Astrocyte of the spinal cord (primary cell): ENCODE data around the gene SLC52A3.

Experiments used
- DNase-seq: peaks from one replicate; pipeline ENCODE4 v3.0.0; 2011; ENCODE audit warnings: low read depth, low spot score
- H3K4me3 ChIP-seq: 2 replicates; pipeline ENCODE4 v1.5.1; 2011; ENCODE audit warnings: low read depth, mild to moderate bottlenecking, low read length, moderate library complexity
- in situ Hi-C: cut with HindIII; loops from 2 replicates; pipeline ENCODE4 v1.10.0; 2017; ENCODE audit warnings: low sequenced_read_pairs
- TF ChIP-seq, protein P1 (sequence below): IDR thresholded peaks from 2 replicates; pipeline ENCODE4 v1.5.1; 2012; ENCODE audit warnings: low read depth, mild to moderate bottlenecking, low read length, inconsistent platforms

The SLC52A3 gene

DNA sequence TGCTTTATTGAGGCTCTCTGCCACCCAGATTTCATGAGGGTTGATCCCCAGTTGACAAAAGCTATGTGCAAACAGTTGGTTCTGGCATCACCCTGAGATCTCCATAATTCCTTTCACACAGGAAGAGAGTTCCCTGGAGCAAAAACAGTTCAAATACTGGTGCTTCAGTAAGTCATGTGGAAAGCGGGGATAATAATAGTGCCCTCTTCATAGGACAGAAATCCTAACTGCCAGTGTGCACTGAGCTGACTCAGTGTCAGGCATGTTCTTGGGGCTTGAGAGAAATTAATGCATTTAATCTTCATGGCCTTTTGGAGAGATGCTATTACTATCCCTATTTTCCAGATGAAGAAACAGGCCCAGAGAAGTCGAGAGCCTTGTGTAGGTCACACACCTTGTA lies 7.9 kb upstream of the SLC52A3 start:
- DNase-seq = no peak
- H3K4me3 ChIP-seq = no peak overlapping the region
- TF ChIP-seq, protein P1, sequence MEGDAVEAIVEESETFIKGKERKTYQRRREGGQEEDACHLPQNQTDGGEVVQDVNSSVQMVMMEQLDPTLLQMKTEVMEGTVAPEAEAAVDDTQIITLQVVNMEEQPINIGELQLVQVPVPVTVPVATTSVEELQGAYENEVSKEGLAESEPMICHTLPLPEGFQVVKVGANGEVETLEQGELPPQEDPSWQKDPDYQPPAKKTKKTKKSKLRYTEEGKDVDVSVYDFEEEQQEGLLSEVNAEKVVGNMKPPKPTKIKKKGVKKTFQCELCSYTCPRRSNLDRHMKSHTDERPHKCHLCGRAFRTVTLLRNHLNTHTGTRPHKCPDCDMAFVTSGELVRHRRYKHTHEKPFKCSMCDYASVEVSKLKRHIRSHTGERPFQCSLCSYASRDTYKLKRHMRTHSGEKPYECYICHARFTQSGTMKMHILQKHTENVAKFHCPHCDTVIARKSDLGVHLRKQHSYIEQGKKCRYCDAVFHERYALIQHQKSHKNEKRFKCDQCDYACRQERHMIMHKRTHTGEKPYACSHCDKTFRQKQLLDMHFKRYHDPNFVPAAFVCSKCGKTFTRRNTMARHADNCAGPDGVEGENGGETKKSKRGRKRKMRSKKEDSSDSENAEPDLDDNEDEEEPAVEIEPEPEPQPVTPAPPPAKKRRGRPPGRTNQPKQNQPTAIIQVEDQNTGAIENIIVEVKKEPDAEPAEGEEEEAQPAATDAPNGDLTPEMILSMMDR = no peak
- in situ Hi-C loops = no loop called here

DNA sequence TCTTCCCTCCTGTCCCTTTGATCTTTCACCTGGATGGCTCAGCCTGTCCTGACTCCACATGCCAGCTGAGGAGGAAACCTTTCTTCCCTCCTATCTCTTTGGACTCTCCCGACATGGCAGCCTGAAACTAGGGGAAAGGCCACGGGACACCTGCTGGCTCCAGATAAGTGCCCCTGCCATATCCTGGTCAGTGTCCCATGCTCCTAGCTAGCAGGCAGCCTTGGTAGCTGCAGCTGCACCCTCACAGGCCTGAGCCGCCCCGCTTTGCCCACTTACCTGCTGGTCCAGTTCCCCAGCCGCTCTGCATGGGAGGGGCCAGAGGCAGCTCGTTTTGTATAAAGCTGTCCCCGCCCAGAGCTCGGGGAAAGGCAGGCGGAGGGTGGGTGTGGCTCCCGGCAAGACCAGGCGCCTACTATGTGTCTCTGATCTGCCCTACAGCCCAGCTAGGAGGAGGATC lies 7.4 kb upstream of the SLC52A3 start:
- no peak for DNase-seq
- TF ChIP-seq, protein P1 = no peak
- no peak overlapping the region for H3K4me3 ChIP-seq
- in situ Hi-C loops = no loop called here

DNA sequence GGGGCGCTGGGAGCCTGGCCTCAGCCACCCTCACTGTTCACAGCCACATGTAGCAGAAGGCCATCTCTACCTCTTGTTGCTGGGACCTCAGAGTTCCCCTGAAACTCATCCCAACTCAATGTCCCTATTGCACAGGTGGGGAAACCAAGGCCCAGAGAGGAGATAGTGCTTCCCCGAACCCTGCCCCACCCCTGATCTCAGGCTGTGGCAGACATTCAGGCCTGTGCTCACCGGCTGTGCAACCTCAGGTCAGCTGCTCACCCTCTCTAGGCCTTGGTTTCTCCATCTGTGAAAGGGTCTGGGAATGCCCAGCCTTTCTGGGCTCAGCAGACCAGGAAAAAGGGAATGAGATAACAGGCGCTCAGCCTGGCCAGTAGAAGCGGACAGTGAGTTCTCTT lies 6.4 kb upstream of the SLC52A3 start:
- in situ Hi-C loops = no loop called here
- TF ChIP-seq, protein P1 = no peak
- no peak overlapping the region for H3K4me3 ChIP-seq
- DNase-seq = no peak

DNA sequence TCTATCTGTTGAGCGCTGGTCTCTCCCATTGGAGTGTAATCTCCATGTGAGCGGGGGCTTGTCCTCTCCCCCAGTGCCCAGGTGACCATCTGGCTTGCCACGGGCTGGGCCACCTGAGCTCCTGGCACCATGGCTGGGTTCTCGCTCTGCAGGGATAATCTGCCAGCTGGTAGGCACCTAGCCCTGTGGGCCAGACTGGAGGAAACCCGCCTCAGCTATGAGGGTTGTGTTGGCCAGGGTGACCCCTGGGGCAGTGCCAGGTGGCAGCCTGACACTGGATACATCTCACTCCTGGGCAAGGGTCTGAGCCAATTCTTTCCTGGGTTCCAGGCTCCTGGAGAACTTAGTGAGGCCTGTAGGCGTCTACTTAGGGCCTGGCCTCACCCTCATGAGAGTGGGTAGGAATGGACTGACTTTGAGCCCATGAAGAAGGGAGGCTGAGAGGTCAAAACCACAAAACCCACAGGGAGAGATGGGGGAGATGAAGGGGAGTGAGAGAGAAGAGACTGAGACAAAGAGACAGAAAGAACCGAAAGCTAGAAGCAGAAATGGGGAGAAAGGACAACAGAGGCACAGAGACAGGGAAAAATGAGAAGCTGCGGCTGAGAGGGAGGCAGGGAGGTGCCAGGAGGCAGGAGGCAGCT lies 5.8 kb upstream of the SLC52A3 start:
- TF ChIP-seq, protein P1 = no peak
- in situ Hi-C loops = no loop called here
- no peak for DNase-seq
- no peak overlapping the region for H3K4me3 ChIP-seq

DNA sequence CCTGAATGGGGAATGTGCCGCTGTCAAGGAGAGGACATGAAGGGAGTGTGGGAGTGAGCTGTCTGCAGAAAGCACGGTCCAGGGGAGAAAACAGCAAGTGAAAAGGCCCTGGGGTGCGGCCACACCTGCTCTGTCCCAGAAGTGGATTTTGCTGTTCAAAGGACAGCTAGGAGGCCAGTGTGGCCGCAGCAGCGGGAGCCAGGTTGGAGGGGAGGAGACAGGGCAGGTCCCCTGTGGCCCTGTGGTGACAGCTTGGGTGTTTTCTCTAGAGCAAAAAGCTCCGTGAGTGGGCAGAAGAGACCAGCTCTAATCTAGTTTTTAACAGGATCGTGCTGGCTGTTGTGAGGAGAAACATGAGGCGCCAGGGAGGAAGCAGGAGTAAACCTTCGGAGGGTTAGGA lies 4.5 kb upstream of the SLC52A3 start:
- H3K4me3 ChIP-seq = no peak overlapping the region
- TF ChIP-seq, protein P1 = no peak
- no peak for DNase-seq
- in situ Hi-C loops = no loop called here

DNA sequence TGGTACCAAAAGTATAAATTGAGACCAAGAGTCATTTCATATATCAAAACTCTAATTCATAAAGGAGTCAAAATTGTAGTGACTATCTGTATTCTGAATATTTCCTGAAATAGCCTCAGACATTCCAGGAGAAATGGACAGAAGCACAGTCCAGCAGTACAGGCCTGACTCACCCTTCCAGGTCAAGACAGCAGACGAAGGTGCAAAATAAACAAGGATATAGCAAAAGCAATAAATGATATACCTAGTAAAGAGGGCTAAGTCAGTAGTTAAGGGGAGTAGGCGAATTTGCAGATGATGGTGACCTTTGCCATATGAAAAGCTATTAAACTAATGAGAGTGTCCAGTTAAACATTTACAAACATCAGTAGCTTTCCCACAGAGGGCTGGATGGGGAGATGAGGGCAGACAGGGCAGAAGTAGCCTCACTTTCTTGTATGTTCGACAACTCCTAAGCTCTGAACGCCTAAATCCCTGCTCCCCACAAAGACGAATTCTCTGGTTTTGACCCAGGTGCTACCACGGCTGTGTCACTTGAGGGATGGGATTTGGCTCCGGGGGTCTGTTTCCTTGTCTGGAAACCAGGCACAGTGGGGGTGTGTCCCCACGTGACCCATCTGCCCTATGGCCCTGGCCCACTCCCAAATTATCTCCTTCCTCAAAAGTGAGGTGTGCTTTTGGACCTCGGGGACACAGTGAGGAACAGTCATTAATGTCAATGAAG lies 3.6 kb upstream of the SLC52A3 start:
- no peak for DNase-seq
- in situ Hi-C loops = no loop called here
- TF ChIP-seq, protein P1 = no peak
- no peak overlapping the region for H3K4me3 ChIP-seq
